Mucosa of gallbladder (tissue), 1 donor: ENCODE results near the gene SPEF2. TPM values are rescaled to one million over a fixed set of nuclear protein-coding genes. Genes with fewer than 3 reads are reported as not detected.

Experiments
- DNase-seq: peaks from one replicate; pipeline ENCODE4 v3.0.0-alpha.2; 2020; ENCODE audit warnings: low spot score
- total RNA-seq: library from RNA; stranded (reverse); gene quantifications from one replicate; pipeline ENCODE4 v1.2.1, GENCODE V29; 2021
- donor health status: DM: no; HTN: no; CAD: no.

Gene SPEF2
- total RNA-seq, 1 donor from 2014 or later: 11.5 TPM

DNA sequence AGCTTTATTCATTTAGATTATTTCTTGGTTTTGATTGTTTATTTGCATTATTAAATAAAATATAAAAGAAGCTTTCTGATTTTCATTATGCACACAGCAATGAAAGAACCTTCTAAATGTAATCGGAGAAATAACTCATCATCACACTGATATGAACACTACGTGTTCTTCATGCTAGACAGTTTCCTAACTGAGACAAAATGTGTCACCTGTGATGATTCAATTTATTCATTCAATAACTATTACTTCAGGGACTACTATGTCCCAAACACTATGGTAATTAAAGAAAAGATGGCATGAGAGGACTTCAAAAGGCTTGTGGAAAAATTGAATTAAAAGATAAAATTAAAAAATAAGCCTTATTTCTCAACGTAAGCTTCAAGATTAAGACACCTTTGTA lies 118.1 kb downstream of the SPEF2 start:
- no peak for DNase-seq

DNA sequence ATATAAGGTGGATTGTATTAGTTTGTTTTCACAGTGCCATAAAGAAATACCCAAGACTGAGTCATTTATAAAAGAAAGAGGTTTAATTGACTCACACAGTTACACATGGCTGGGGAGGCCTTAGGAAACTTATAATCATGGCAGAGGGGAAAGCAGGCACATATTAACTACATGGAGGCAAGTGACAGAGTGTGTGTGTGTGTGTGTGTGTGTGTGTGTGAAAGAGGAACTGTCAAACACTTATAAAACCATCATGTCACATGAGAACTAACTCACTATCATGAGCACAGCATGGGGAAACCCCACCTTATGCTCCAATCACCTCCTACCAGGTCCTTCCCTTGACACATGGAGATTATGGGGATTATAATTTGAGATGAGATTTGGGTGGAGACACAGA lies 118.6 kb downstream of the SPEF2 start:
- no peak for DNase-seq

DNA sequence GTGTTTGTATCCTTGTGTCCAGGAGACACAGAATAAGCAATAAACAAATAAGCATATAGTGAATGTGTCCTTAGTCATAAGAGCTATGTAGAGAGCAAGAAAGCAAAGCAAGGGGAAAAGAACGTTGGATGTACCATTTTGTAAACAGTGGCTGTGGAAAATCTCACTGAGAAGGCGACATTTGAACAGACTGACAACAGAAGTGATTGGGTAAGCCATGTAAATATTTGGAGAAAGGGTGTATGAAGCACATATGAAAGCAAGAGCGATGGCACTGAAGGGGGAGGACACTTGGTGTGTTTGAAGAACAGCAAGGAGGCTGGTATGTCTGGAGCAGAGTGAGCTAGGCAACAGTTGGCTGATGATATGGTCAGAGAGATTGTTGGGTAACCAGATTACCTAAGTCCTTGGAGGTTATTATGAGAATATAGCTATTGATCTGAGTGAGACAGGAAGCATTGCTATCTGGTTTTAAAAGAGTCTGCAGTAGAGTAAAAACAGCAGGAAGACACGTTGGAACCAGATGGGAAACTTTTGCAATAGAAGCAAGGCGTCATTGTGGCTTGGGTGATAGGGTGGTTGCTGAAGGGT lies 123.6 kb downstream of the SPEF2 start:
- no peak for DNase-seq

GRCh38 chr5:35741971-35742370 lies 124.3 kb downstream of the SPEF2 start:
- DNase-seq: no peak

DNA sequence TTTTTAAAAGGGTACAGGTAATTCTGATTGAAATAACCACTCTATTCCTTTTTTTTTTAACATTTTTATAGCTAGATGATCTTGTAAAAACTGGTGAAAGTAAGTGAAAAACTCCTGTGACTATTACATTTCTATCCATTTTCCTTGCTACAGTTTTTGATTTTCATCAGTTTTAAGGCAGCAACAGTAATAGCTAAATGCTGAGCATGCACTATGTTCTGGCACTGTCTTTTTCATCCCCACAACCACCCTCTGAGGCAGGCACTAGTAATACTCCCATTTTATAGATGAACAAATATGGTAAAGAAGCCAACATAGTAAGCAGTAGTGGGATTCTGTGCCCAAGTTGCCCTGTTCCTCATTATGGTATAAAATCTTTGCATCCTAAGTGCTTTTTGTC lies 126.0 kb downstream of the SPEF2 start:
- DNase-seq: no peak

GRCh38 chr5:35745193-35745592 lies 127.5 kb downstream of the SPEF2 start:
- DNase-seq: no peak

GRCh38 chr5:35745660-35746059 lies 128.0 kb downstream of the SPEF2 start:
- no peak for DNase-seq

- DNase-seq: no peak
These were observed 134.3 kb downstream of the SPEF2 start for GRCh38 chr5:35752012-35752411.

DNA sequence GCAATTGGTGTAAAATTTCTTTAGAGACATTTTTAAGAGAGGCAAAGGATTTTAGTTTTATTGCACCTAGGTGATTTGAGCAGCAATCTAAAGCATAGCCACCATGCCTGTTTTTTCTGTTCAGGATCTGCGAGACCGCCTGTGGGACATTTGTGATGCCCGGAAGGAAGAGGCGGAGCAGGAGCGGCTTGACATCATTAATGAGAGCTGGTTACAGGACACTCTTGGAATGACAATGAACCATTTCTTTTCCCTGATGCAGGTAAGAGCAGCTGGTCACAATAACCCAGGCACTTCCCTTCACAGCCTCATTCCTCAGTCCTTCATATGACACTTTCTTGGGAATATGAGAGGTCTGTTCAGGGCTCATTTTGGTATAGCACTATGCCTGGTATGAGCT lies 135.8 kb downstream of the SPEF2 start:
- no peak for DNase-seq

GRCh38 chr5:35754481-35754880 lies 136.8 kb downstream of the SPEF2 start:
- no peak for DNase-seq

- DNase-seq: no peak
These were observed 138.3 kb downstream of the SPEF2 start for GRCh38 chr5:35755966-35756365.

GRCh38 chr5:35758151-35758724 lies 140.6 kb downstream of the SPEF2 start:
- DNase-seq: no peak

- DNase-seq: no peak
These were observed 143.9 kb downstream of the SPEF2 start for GRCh38 chr5:35761541-35761940.

DNA sequence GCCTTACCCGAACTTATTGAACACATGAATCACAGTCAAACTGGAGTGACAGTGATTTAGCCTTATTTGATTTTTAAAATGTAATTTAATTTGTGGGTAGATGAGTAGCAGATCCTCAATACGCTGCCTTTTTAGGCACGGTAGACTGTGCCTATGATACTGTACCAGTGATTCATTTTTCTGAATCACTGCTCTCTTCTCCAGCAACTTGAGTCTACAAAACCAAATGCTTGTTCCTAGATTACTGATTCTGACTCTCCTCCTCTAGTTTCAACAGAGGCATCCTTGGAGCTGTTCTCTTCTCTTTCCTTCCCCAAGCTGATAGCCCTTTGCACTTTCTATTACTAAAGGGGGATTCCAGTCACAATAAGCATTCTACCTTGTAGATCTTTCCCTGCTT lies 144.7 kb downstream of the SPEF2 start:
- DNase-seq: no peak

DNA sequence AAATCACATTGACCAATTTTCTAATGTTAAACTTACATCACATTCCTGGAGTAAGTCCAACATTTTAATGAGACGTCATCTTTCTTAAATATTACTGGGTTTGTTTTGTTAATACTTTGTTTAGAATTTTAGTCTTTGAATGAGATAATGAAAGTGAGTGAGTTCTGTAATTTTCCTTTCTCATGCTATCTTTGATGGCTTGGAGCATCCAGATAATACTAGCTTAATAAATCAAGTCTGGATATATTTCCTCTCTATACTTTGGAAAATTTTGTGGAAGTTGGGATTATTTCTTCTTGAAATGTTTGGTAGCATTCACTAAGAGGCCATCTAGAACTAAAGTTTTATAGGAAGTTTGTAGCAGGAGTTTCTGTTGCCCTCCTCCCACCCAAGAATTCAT lies 148.3 kb downstream of the SPEF2 start:
- DNase-seq: no peak

- DNase-seq: no peak
These were observed 153.6 kb downstream of the SPEF2 start for GRCh38 chr5:35771300-35771699.

DNA sequence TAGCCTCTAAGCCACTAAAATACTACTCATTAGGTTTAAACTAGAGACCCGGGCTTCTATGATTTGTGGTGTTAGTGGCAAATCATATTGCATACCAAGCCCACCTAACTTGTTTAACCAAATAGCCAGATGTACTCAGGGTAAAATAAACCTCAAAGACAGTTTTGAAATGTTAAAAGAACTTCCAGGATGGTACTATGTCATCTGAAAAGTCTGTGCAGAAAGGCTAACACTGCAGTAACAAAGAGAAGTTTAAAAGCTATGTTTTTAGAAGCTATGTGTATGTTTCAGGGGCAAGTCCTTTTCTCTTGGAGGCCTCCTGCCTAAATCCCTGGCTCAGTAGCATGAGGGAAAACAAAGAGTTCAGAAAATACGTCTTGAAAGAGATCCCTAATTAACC lies 154.2 kb downstream of the SPEF2 start:
- DNase-seq: no peak

DNA sequence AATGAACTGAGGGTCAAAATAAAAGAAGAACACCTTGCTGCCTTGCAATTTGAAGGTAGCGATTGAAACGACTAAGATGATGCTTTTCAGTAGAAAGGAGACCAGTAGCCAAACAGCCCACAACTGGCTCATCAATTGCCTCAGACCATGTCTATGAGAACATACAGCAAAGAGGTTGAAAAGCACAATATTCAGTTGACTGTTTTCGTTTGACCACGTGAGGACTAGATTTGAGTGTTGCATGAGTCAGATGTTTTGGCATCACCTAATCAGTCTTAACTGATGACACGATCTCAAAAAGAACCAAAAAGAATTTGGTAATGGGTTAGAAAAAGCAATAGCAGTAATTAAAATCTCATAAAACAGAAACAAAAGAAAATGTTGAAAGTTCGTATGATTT lies 156.3 kb downstream of the SPEF2 start:
- DNase-seq: no peak

DNA sequence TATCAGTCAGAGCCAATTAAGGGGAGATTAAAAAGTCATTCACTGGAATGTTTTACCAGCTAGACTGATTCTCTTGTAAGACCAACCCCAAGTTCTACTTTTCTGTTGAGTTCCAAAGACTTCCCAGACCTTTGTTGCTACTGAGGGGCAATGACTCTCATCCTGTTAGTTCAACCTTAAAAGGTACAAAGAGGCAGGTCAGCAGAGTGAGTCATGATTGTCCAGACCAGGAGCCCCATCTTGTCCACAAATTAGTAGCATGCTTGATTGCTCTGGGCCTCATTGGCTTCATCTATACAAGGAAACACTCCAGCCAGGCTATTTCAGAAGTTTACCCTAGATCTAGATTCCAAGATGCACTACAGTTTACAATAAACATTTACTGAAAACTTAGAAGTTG lies 159.1 kb downstream of the SPEF2 start:
- no peak for DNase-seq

DNA sequence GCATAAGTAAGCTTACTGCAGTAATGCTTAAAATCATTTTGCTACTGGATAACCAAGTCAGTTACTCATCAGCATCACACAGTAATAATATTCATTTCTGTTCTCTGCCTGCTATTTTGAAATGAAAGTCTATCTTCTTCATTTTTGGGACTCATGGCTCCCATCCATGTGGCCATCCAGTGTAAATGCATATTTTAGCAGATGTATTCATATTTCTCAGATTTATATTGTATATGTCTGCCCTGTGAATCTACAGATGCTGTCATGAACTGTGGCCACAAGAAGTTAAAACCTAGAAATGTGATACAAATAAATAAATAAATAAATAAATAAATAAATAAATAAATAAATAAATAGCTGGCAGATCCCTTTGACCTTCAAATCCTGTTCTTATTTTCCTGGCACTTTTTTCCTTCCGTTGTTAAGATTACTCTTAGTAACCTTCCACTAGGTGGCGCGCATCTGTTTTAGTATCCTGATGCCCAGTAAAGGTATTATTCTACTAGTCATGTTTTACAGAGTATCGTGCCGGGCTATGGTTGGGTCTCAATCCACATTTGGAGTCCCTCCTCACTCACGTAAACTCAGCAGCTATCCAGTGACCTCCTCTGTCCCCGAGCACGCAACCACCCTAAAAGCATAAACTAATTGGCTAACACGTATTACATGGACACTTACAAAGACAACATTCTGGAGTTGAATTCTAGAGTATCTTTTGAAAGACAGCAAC lies 159.9 kb downstream of the SPEF2 start:
- DNase-seq: peak; percentile 68

DNA sequence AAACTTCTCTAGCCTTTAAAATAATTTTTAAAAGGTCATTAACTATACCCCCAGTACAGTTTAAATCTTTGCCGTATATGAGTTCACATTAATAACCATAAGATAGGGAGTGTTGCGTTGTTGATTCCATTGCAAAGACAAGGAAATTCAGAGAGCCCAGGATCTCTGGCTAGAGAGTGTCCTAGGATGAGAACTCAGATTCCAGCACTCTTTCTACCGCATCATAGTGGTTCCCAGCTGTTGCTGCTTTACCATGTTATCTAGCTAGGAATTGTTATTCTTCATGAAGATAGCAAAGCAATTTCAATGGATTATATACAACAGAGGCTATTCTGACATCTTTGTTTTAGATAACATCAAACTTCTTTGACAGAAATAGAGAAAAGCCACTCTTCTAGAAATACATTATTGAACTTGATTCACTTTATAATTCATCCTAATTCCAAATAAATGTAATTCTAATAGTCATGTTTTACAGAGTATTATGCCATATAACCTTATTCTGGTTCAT lies 160.7 kb downstream of the SPEF2 start:
- DNase-seq: no peak

DNA sequence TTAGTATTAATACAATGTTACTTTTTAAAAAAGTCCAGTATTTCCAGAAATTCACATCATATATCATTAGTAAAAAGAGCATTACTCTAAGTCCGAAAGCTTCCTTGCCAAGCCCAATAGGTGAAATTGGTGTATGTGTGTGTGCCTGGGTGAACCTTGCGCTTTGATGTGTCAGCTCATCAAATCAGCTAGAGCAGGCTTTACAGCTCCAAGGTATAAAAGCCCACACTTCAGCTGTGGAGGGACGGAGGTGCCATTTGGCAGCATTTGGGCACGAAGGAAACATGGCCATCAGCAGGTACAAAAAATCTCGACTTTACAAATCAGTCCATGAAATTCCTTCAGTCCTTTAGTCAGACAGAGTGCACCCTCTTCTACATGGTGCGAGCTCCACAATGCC lies 162.6 kb downstream of the SPEF2 start:
- no peak for DNase-seq

DNA sequence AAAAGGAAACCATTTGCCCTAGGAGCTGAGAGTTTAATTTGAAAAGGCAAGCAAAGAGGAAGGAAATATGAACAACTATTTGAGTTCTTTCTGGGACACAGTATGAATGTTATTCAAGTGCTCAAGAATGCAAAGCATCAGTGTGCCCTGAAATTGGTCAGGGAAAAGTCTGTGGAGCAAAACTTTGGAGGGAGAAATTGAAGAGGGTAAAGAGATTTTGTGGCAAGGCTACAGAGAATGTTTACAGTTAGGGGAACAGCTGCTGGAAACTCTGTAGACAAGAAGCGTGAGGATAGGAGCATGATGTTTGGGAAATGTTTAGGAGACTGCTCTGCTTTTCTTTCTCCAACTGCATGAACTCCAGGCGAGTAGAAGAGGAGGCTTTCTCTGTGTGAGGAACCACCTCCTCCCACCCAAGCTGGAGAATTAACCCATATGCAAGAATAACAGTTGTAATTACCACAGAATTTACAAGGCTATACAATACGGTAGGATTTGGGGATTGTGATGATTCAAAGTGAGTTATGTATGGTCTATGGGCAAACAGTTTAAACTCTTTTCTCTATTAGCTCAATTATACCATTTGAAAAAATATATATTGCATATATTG lies 163.6 kb downstream of the SPEF2 start:
- DNase-seq: no peak
